A172 (cell line): ENCODE data around the gene PLCG1. TPM values are rescaled to one million over a fixed set of nuclear protein-coding genes. Genes with fewer than 3 reads are reported as not detected.

Experiments used
- DNase-seq: peaks from one replicate; pipeline ENCODE4 v3.0.0-alpha.2; 2015; ENCODE audit warnings: low spot score
- total RNA-seq: library from RNA; depleted of rRNA; stranded (reverse); fragments of >200 nt; shearing (Covaris generic); gene quantifications from 2 replicates; pipeline ENCODE4 v1.2.3, GENCODE V29; 2014; rRNA removed

PLCG1 gene
- total RNA-seq, 1 experiment from 2014 or later, result 79.6 TPM

- peak; percentile 46 for DNase-seq
These were observed 75.9 kb downstream of the PLCG1 start for GRCh38 chr20:41213150-41213820.

- DNase-seq, result no peak
These were observed 76.9 kb downstream of the PLCG1 start for GRCh38 chr20:41214202-41214601.

- DNase-seq, result no peak
These were observed 77.3 kb downstream of the PLCG1 start for GRCh38 chr20:41214666-41215065.

GRCh38 chr20:41217422-41217821, 80.1 kb downstream of the PLCG1 start:
- no peak for DNase-seq

DNA sequence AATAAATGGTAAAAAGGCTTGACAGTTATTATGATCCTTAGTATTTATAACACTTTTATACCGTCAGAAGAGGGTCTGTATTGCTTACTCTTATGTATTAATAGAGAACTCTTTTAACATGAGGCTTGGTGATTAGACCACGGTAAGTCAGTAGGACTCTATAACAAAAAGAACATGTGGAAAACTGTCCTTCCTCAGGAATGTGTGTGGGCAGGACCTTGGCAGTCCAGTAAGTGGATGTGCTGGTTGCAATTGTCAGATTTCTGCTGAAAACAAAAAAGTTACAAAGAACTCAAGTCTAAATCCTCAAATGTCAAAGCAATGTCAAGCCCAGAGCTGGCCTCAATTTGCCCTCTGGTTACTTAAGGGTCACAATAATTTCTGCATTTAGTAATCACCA, 81.1 kb downstream of the PLCG1 start:
- DNase-seq, result no peak

GRCh38 chr20:41219824-41220223, 82.5 kb downstream of the PLCG1 start:
- no peak for DNase-seq

GRCh38 chr20:41221614-41222218, 84.4 kb downstream of the PLCG1 start:
- no peak for DNase-seq

GRCh38 chr20:41222296-41222695, 85.0 kb downstream of the PLCG1 start:
- DNase-seq, result no peak

DNA sequence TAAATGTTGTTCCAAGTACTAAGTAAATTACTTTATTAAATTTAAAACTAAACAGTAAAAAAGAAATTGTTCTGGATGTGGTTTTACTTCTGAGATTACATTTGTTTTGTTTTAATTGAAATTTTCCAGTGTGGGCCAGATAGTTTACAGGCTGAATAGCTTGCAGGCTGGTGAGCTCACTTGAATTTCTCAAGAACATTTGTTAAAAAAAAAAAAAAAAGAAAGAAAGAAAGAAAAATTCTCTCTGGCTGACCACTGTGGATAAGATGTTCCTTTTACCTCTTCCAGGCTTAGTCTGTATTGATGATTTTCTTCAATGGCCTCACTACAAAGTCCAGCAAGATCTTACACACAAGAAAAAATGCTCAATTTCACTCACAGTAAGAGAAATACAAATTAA, 85.4 kb downstream of the PLCG1 start:
- DNase-seq, result no peak

- no peak for DNase-seq
These were observed 85.8 kb downstream of the PLCG1 start for GRCh38 chr20:41223112-41223511.

- no peak for DNase-seq
These were observed 86.9 kb downstream of the PLCG1 start for GRCh38 chr20:41224281-41224680.

DNA sequence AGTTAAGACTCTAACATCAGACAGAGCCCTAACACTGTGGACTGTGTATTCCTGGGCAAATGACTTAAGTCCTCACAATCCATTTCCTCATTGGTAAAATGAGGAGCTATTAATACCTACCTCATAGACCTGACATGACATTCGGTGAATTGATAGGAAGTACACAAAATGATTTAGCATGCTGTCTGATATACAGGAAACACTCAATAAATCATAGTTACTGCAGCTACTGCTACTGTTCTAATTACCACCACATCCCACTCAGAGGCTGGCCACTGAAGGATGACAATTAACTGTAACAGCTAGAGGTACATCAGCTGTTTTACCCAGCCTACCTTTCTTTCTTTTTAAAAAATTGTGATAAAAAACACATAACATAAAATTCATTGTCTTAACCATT, 87.7 kb downstream of the PLCG1 start:
- no peak for DNase-seq

DNA sequence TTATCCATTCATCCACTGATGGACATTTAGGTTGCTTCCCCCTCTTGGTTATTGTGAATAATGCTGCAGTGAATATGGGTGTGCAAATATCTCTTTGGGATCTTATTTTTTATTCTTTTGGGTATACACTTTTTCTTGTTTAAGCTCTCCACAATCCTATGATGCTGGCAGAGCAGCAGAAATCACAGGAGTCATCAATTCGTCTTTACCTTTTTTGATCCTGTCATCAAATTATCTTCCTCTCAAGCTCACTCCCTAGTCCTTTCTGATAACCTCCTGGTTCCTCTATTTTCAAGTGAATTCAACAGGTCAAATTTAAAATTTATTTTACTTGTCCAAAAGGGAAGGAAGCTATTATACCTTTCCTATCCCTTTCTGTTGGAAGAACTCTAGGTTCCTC, 89.1 kb downstream of the PLCG1 start:
- no peak for DNase-seq

Other genes starting within 250 kb of the PLCG1 start
- 16.7 and 17.9 TPM in 2 replicates for gene TOP1, start 108.7 kb upstream of the PLCG1 start, total RNA-seq
- gene ZHX3, start 180.2 kb downstream of the PLCG1 start, total RNA-seq, result 13.2 and 14.0 TPM in 2 replicates
- gene LPIN3, start 203.3 kb downstream of the PLCG1 start, total RNA-seq, result 3.4 TPM in 2 replicates
- gene EMILIN3, start 229.3 kb downstream of the PLCG1 start, total RNA-seq, result not detected in 2 replicates